IMR-90 (cell line): Measurements from ENCODE around the gene CTNNA2. TPM values are rescaled to one million over a fixed set of nuclear protein-coding genes. Genes with fewer than 3 reads are reported as not detected.

Source experiments
- ATAC-seq: fragments of 200-7000 bp; cut with Tn5 transposase; 2 replicates; pipeline ENCODE4 v1.9.1; 2020; ENCODE audit warnings: low read depth, mild to moderate bottlenecking, moderate library complexity
- BruUV-seq: library from RNA; stranded (reverse); fragments of 400-500 nt; replicated peaks from 2 replicates; lab custom pipeline; 2021; lab: Mats Ljungman, UMichigan
- CTCF ChIA-PET: fragments of 300-600 bp; formaldehyde crosslinking; extraction: SDS; loops from one replicate; lab custom pipeline; 2021; ENCODE audit warnings: antibody characterized with exemption; lab: Yijun Ruan, JAX
- POLR2A ChIA-PET: fragments of 300-600 bp; sonication (Branson Sonifier 250); formaldehyde crosslinking; loops from one replicate; lab custom pipeline; 2022; ENCODE audit warnings: antibody characterized with exemption; ENCODE audit not compliant: unreplicated experiment; lab: Charles Lee
- DNase-seq: peaks from one replicate; pipeline ENCODE4 v3.0.0; 2013
- H2AFZ ChIP-seq: replicated peaks from 2 replicates; pipeline ENCODE3; 2013; ENCODE audit warnings: low read length, mild to moderate bottlenecking; ENCODE audit not compliant: poor library complexity
- H2AK5ac ChIP-seq: 2 replicates; pipeline ENCODE4 v1.6.1; 2013; ENCODE audit warnings: low read depth, low read length, inconsistent platforms
- H2AK9ac ChIP-seq: replicated peaks from 2 replicates; pipeline ENCODE3; 2013; ENCODE audit warnings: mild to moderate bottlenecking, low read depth, low read length, moderate library complexity; ENCODE audit not compliant: poor library complexity
- H2BK120ac ChIP-seq: 2 replicates; pipeline ENCODE4 v1.6.1; 2013; ENCODE audit warnings: low read depth, low read length, inconsistent platforms
- H2BK15ac ChIP-seq: 3 replicates; pipeline ENCODE4 v1.6.1; 2013; ENCODE audit warnings: low read depth, low read length, inconsistent platforms
- H2BK20ac ChIP-seq: 2 replicates; pipeline ENCODE4 v1.6.1; 2013; ENCODE audit warnings: low read depth, mild to moderate bottlenecking, inconsistent platforms, low read length, moderate library complexity
- H2BK5ac ChIP-seq: 2 replicates; pipeline ENCODE4 v1.6.1; 2013; ENCODE audit warnings: mild to moderate bottlenecking, low read depth, low read length, inconsistent platforms; ENCODE audit not compliant: poor library complexity, severe bottlenecking
- H3K14ac ChIP-seq: replicated peaks from 2 replicates; pipeline ENCODE4 v1.6.1; 2013; ENCODE audit warnings: low read depth, low read length, inconsistent platforms
- H3K18ac ChIP-seq: 2 replicates; pipeline ENCODE4 v1.6.1; 2013; ENCODE audit warnings: low read depth, low read length, control low read depth
- H3K23ac ChIP-seq: 2 replicates; pipeline ENCODE4 v1.6.1; 2013; ENCODE audit warnings: low read depth, low read length, inconsistent platforms
- H3K27ac ChIP-seq: 2 replicates; pipeline ENCODE4 v1.5.1; 2013; ENCODE audit warnings: mild to moderate bottlenecking, control low read depth, low read length; ENCODE audit not compliant: insufficient read depth
- H3K27me3 ChIP-seq: 2 replicates; pipeline ENCODE4 v1.6.1; 2013; ENCODE audit warnings: low read length; ENCODE audit not compliant: control insufficient read depth, insufficient read depth
- H3K36me3 ChIP-seq: 2 replicates; pipeline ENCODE4 v1.6.1; 2013; ENCODE audit warnings: low read length, mixed read lengths; ENCODE audit not compliant: control insufficient read depth, insufficient read depth
- H3K4ac ChIP-seq: 2 replicates; pipeline ENCODE4 v1.6.1; 2013; ENCODE audit warnings: low read depth, low read length, inconsistent platforms
- H3K4me1 ChIP-seq: 2 replicates; pipeline ENCODE4 v1.6.1; 2013; ENCODE audit warnings: low read length, mixed read lengths; ENCODE audit not compliant: control insufficient read depth, insufficient read depth
- H3K4me2 ChIP-seq: 2 replicates; pipeline ENCODE4 v1.6.1; 2013; ENCODE audit warnings: low read depth, mild to moderate bottlenecking, control low read depth, low read length, moderate library complexity
- H3K4me3 ChIP-seq: 2 replicates; pipeline ENCODE4 v1.5.1; 2013; ENCODE audit warnings: low read depth, mild to moderate bottlenecking, control low read depth, low read length, moderate library complexity; ENCODE audit not compliant: insufficient read depth
- H3K56ac ChIP-seq: 2 replicates; pipeline ENCODE4 v1.6.1; 2013; ENCODE audit warnings: low read length, inconsistent platforms; ENCODE audit not compliant: insufficient read depth; ENCODE audit errors: extremely low read depth
- H3K79me1 ChIP-seq, 2 experiments: 2 replicates each; pipeline ENCODE4 v1.6.1; 2013; ENCODE audit warnings: low read length in 2 of 2, inconsistent platforms in 1 of 2, low read depth in 1 of 2
- H3K9ac ChIP-seq: 2 replicates; pipeline ENCODE4 v1.6.1; 2013; ENCODE audit warnings: low read depth, low read length, control low read depth
- H3K9me1 ChIP-seq: 2 replicates; pipeline ENCODE4 v1.6.1; 2013; ENCODE audit warnings: low read length, inconsistent platforms; ENCODE audit not compliant: insufficient read depth
- H3K9me3 ChIP-seq: 2 replicates; pipeline ENCODE4 v1.6.1; 2013; ENCODE audit warnings: low read length; ENCODE audit not compliant: control insufficient read depth, insufficient read depth
- H4K20me1 ChIP-seq: 2 replicates; pipeline ENCODE4 v1.6.1; 2013; ENCODE audit warnings: low read length, inconsistent platforms; ENCODE audit not compliant: insufficient read depth
- H4K5ac ChIP-seq: 2 replicates; pipeline ENCODE4 v1.6.1; 2013; ENCODE audit warnings: mild to moderate bottlenecking, low read depth, low read length, control low read depth
- H4K8ac ChIP-seq, 2 experiments: 2 replicates each; pipeline ENCODE4 v1.6.1; 2013; ENCODE audit warnings: low read depth in 2 of 2, low read length in 2 of 2, control low read depth in 1 of 2, inconsistent platforms in 1 of 2
- H4K91ac ChIP-seq: 2 replicates; pipeline ENCODE4 v1.6.1; 2013; ENCODE audit warnings: low read depth, low read length, inconsistent platforms; ENCODE audit not compliant: insufficient read depth
- CEBPB ChIP-seq: IDR thresholded peaks from 2 replicates; pipeline ENCODE4 v1.6.1; 2012; ENCODE audit warnings: low read depth, low read length, improper control_type of control experiment
- CHD1 ChIP-seq: IDR thresholded peaks from 2 replicates; pipeline ENCODE4 v1.6.1; 2012; ENCODE audit warnings: low read depth, low read length, improper control_type of control experiment
- FOS ChIP-seq: fragments of 150-350 bp; IDR thresholded peaks from 2 replicates; pipeline ENCODE4 v1.6.1; 2016; ENCODE audit warnings: low read depth, low read length
- MAFK ChIP-seq: IDR thresholded peaks from 2 replicates; pipeline ENCODE4 v1.6.1; 2012; ENCODE audit warnings: low read depth, low read length, improper control_type of control experiment
- NFE2L2 ChIP-seq: fragments of 150-350 bp; IDR thresholded peaks from 2 replicates; pipeline ENCODE4 v1.6.1; 2016; ENCODE audit warnings: low read depth, mild to moderate bottlenecking, low read length
- RAD21 ChIP-seq: IDR thresholded peaks from 2 replicates; pipeline ENCODE4 v1.6.1; 2012; ENCODE audit warnings: low read length, improper control_type of control experiment
- RFX5 ChIP-seq: IDR thresholded peaks from 2 replicates; pipeline ENCODE4 v1.8.0; 2012; ENCODE audit warnings: low read depth, mild to moderate bottlenecking, low read length, moderate library complexity
- WGBS, 2 experiments: methylation state at CpG; one replicate each; pipeline versions ENCODE4 v1.1.5 to v1.1.7; 2013; ENCODE audit warnings: missing lambda C conversion rate in 2 of 2; ENCODE audit not compliant: insufficient read length in 1 of 2; ENCODE audit errors: extremely low coverage in 2 of 2; 5-methylcytosine and 5-hydroxymethylcytosine counted together
- dilution Hi-C: fragments of 300-500 bp; cut with HindIII; formaldehyde crosslinking; loops from one replicate; pipeline ENCODE4 v1.14.3; 2018; ENCODE audit warnings: low sequenced_read_pairs; ENCODE audit not compliant: unreplicated experiment
- in situ Hi-C: fragments of 300-500 bp; cut with MboI; formaldehyde crosslinking; loops from 3 replicates; pipeline ENCODE4 v1.14.3; 2019; ENCODE audit warnings: low sequenced_read_pairs, inconsistent platforms, mixed read lengths
- intact Hi-C: fragments of 100-400 bp; cut with micrococcal nuclease; formaldehyde crosslinking; loops from 2 replicates; pipeline ENCODE4 v1.10.0; 2022
- polyA plus RNA-seq, 3 experiments: library from polyadenylated mRNA; depleted of rRNA; stranded (reverse); fragments of >200 nt; gene quantifications; 2 replicates each; pipeline ENCODE4 v1.2.3, GENCODE V29; 2012; ENCODE audit warnings: low replicate concordance in 1 of 3
- total RNA-seq: library from RNA; depleted of rRNA; stranded (reverse); fragments of >200 nt; gene quantifications from 2 replicates; pipeline ENCODE4 v1.2.3, GENCODE V29; 2012

The CTNNA2 gene
- total and polyA plus RNA-seq, 2 of the 4 experiments (the other 2 are of a cell fraction) = not detected

DNA sequence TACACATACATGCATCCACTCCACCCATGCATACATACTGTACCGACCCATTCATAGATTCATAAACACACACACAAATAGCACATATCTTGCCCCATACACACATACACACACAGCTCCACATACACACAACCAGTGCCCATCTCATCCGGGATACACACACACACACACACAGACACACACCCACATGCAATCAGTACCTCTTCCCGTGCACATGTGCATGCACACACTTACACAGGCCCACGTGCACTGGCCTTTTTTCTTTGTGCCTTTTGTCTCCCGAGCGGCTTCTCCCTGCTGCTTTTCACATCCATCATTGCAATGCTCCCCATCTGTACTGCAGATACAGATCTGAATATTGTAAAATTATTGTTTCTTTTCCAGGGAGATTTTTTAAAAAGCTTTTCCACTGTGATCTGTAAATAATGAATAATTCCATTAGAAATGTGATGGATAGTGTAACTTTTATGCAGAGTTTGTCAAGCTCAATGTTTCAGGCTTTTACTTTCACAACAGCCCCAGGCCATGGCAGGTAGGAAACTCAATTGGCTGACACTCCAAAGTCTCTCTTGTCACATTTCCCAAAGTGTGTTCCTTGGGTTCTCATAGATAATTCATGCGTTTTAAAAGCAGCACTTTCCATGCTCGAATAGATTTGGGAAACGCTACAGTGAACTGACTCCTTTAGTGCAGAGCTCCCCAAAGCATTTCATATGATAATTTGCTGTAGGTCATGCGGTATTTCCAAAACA lies 393.5 kb downstream of the CTNNA2 start:
- Histone ChIP-seq H3K4me1 (no peaks in the 10 kb centered on the region), H2AK9ac (no peak overlapping the region), H3K18ac (no peak overlapping the region), H3K4me3 (no peak overlapping the region), H3K9me3 (no peaks in the 10 kb centered on the region), H3K9me1 (no peaks in the 10 kb centered on the region), H4K91ac (no peak overlapping the region), H2AK5ac (no peak overlapping the region), H2AFZ (no peak overlapping the region), H2BK120ac (no peak overlapping the region), H3K36me3 (no peaks in the 10 kb centered on the region), H3K14ac (no peak overlapping the region), H2BK5ac (no peak overlapping the region), H3K4ac (no peak overlapping the region), H3K27ac (no peak overlapping the region), H2BK15ac (no peak overlapping the region), H3K4me2 (no peak overlapping the region), H4K5ac (no peak overlapping the region), H3K79me1 (no peaks in the 10 kb centered on the region), H3K23ac (no peak overlapping the region), H3K9ac (no peak overlapping the region), H4K20me1 (no peaks in the 10 kb centered on the region), H4K8ac (no peak overlapping the region), H3K27me3 (no peaks in the 10 kb centered on the region), H2BK20ac (no peak overlapping the region), H3K56ac (no peak overlapping the region)
- TF ChIP-seq FOS (no peak), RFX5 (no peak), CHD1 (no peak), RAD21 (no peak), CEBPB (no peak), NFE2L2 (no peak), MAFK (no peak)
- BruUV-seq = no TSS peak
- ATAC-seq (no peak), DNase-seq (no peak)
- CTCF ChIA-PET = no interaction called here
- in situ Hi-C loops = no loop called here
- dilution Hi-C loops = no loop called here
- 62% methylated on average over 3 of the region's 10 CpGs; no CpG with 5 or more reads in 1 of the 2 experiments for WGBS, 2 experiments
- POLR2A ChIA-PET = no interaction called here
- intact Hi-C loops = no loop called here
